Common myeloid progenitor, CD34-positive (primary cell): ENCODE data around the gene ZMYND11. TPM values are rescaled to one million over a fixed set of nuclear protein-coding genes. Genes with fewer than 3 reads are reported as not detected.

Source experiments
- CTCF ChIA-PET: fragments of 350-600 bp; sonication (Branson Sonifier 250); formaldehyde crosslinking; loops from one replicate; lab custom pipeline; 2021; ENCODE audit warnings: antibody characterized with exemption; lab: Charles Lee
- POLR2A ChIA-PET: fragments of 350-600 bp; sonication (Branson Sonifier 250); formaldehyde crosslinking; loops from one replicate; lab custom pipeline; 2021; ENCODE audit warnings: antibody characterized with exemption; lab: Charles Lee
- DNase-seq, 3 donors: peaks; one replicate each; pipeline versions ENCODE4 v3.0.0 to v3.0.0-alpha.2; 2013
- H3K27ac ChIP-seq, 2 experiments: 1 replicate in 1 of 2; 2 replicates in 1 of 2; pipeline ENCODE4 v1.7.0; 2013; ENCODE audit warnings: inconsistent platforms in 2 of 2, low read length in 2 of 2, mild to moderate bottlenecking in 2 of 2, low read depth in 1 of 2, moderate library complexity in 1 of 2; ENCODE audit not compliant: severe bottlenecking in 2 of 2, insufficient read depth in 1 of 2, poor library complexity in 1 of 2
- H3K27me3 ChIP-seq, 5 experiments: replicated peaks in 2 of 5; 1 replicate in 3 of 5; 2 replicates in 2 of 5; pipeline versions ENCODE4 v1.6.1 to v1.7.0; 2013; ENCODE audit warnings: low read length in 4 of 5, mild to moderate bottlenecking in 2 of 5, moderate library complexity in 2 of 5, inconsistent platforms in 1 of 5; ENCODE audit not compliant: insufficient read depth in 5 of 5, control insufficient read depth in 4 of 5
- H3K36me3 ChIP-seq, 4 experiments: 1 replicate in 2 of 4; 2 replicates in 2 of 4; pipeline versions ENCODE4 v1.6.1 to v1.7.0; 2013; ENCODE audit warnings: low read length in 3 of 4, control low read depth in 1 of 4, mild to moderate bottlenecking in 1 of 4; ENCODE audit not compliant: control insufficient read depth in 4 of 4, insufficient read depth in 4 of 4
- H3K4me1 ChIP-seq, 4 experiments: 1 replicate in 3 of 4; 2 replicates in 1 of 4; pipeline versions ENCODE4 v1.6.1 to v1.7.1; 2013; ENCODE audit warnings: low read length in 3 of 4, mild to moderate bottlenecking in 3 of 4, control low read depth in 1 of 4, inconsistent platforms in 1 of 4, moderate library complexity in 1 of 4; ENCODE audit not compliant: control insufficient read depth in 4 of 4, insufficient read depth in 4 of 4; ENCODE audit errors: control extremely low read depth in 1 of 4
- H3K4me3 ChIP-seq, 7 experiments: 1 replicate in 4 of 7; 2 replicates in 3 of 7; pipeline versions ENCODE4 v1.5.1 to v1.7.0; 2013; ENCODE audit warnings: mild to moderate bottlenecking in 7 of 7, low read length in 6 of 7, moderate library complexity in 6 of 7, inconsistent platforms in 2 of 7, low read depth in 2 of 7, control low read depth in 1 of 7; ENCODE audit not compliant: insufficient read depth in 4 of 7, control insufficient read depth in 1 of 7; ENCODE audit errors: extremely low read depth in 1 of 7
- H3K9me3 ChIP-seq, 5 experiments: 1 replicate in 4 of 5; 2 replicates in 1 of 5; pipeline versions ENCODE4 v1.6.1 to v1.7.1; 2013; ENCODE audit warnings: low read length in 4 of 5, mild to moderate bottlenecking in 2 of 5, inconsistent platforms in 1 of 5, low read depth in 1 of 5, moderate library complexity in 1 of 5; ENCODE audit not compliant: control insufficient read depth in 4 of 5, insufficient read depth in 2 of 5; ENCODE audit errors: control extremely low read depth in 1 of 5
- WGBS: methylation state at CpG from one replicate; pipeline ENCODE4 v1.1.5; 2013; ENCODE audit not compliant: insufficient coverage; 5-methylcytosine and 5-hydroxymethylcytosine counted together
- polyA plus RNA-seq: library from polyadenylated mRNA; unstranded; fragments of 120-200 nt; gene quantifications from one replicate; pipeline ENCODE4 v1.2.1, GENCODE V29; 2013

The ZMYND11 gene
- polyA plus RNA-seq, result 44.8 TPM

DNA sequence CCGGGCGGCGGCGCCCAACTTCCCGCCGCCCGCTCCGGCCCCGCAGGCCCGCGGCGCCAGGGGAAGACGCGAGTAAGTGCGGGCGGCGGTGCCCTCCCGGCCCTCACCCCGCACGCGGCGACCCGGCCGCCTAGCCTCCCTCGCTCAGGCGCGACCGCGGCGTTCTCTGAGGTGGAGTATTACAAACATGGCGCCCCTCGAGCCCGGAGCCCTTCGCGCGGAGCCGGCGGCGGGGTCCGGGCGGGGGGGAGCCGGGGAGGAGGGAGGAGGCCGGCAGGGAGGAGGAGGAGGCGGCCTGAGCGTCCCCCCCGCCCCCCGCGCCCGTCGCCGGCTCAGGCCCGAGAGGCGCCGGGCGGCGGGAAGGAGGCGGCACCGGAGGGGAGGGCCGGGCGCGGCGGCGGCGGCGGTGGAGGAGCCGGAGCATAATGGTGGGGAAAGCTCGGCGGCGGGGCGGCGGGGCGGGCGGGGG is at the start of gene ZMYND11:
Gene ZMYND11 (plus strand): TSS at position 324 of the 469 bp plus-strand sequence. CDS start 44,558 bp downstream, outside the sequence.
- Histone ChIP-seq H3K4me1 (peaks cover 12 to 26% (median 23%) of the 10 kb centered on the region in 4 experiments), H3K27ac (peak within 1 kb of the TSS; percentile 72 to 92), H3K36me3 (no peaks in the 10 kb centered on the region), H3K9me3 (no peaks in the 10 kb centered on the region), H3K27me3 (no peaks in the 10 kb centered on the region), H3K4me3 (peak within 1 kb of the TSS; percentile 69 to 94 (median 82))
- 0% methylated on average over 32 of the region's 73 CpGs for WGBS
- DNase-seq, result peak; percentile 61 to 82 (median 71)
- ChIA-PET CTCF (no interaction called here), POLR2A (no interaction called here)

DNA sequence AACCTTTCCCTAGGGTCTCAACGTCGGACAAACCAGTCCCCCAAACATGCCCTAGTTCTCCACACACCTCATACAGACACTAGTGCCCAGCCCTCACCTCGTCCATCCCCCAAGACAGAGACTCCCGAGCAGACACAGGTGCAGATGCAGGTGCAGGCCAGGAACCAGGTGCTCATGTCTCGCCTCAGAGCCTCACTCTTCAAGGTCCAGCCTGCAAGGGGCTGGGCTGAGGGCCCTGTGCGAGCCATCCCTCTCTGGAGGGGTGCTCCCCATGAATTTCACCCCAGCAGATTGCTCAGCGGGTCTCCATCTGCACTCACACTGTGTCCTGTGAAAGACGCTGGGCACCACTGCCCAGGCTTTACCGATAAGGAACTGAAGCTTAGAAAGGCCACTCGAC is 49.2 kb upstream of the ZMYND11 start:
- Histone ChIP-seq H3K4me1 (peaks cover 0 to 10% (median 0%) of the 10 kb centered on the region in 4 experiments), H3K27ac (no peak overlapping the region), H3K9me3 (no peaks in the 10 kb centered on the region), H3K4me3 (no peak overlapping the region), H3K36me3 (no peaks in the 10 kb centered on the region), H3K27me3 (no peaks in the 10 kb centered on the region)
- ChIA-PET POLR2A (no interaction called here), CTCF (no interaction called here)
- WGBS, result 97% methylated on average over 8 of the region's 10 CpGs
- no peak for DNase-seq

DNA sequence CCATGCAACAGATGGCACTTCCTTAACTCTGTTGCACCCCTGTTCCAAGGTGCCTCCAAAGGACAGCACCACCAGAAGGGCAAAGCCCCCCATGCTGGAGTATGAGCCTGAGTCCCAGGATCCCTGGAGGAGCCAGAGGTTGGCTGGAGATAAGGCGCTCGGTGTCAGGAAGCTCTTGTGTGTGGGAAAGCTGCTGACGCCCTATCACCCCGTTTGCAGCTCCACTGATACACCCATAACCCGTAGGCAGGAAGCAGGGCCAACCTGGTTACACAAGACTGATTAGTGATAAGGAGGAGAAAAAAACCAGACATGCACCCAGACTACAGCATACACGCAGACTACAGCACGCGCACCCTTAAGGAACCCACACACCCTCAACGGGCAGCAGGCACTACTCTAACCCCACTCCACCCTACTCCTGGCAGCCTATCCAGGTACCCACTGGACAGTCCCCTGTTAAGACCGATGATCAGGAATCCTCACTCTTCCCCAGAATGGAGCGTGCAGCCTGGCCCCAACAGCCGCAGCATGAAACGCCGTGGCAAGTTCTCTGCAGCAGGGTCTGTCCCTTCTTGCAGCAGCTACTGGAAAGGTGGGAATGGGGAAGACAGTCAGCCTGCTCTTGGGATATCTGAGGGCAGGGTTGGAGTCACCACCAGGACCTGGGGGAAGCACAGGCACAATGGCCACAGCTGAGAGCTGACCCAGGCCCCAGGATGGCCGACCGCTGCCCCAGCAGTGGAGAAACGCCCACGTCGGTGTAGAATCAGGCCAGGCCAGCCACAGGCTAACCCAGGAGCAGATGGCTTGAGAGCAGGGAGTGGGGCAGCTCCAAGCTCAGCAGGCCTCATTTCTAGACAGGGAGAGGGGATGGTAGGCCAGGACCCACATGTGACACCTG is 47.8 kb upstream of the ZMYND11 start:
- Histone ChIP-seq H3K4me1 (peaks cover 0 to 10% (median 0%) of the 10 kb centered on the region in 4 experiments), H3K27ac (no peak overlapping the region), H3K27me3 (no peaks in the 10 kb centered on the region), H3K9me3 (no peaks in the 10 kb centered on the region), H3K36me3 (no peaks in the 10 kb centered on the region), H3K4me3 (no peak overlapping the region)
- ChIA-PET POLR2A (no interaction called here), CTCF (interaction anchor here (2.5 kb wide), 1 partner anchor 10 kb away, joined by 12 read pairs; no protein-coding TSS in a partner anchor)
- peak; percentile 49 to 80 (median 61) for DNase-seq
- 63% methylated on average over 8 of the region's 19 CpGs for WGBS

DNA sequence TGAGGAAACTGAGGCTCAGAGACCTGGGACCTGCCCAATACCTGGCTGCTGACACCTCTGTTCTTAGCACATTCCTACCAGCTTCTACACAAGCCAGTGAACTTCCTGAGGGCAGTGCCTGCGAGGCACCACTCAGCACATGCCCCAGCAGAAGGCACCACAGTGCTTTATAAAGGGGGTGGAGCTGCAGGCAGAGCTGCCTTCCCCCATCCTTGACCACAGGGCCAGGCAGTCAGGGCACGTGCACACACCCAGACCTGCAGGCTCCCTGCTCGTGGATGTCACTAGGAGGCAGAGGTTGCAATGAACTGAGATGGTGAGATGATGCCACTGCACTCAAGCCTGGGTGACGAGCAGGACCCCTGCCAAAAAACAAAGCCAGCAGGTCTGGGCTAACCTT is 47.0 kb upstream of the ZMYND11 start:
- no peak overlapping the region for H3K27ac ChIP-seq
- H3K4me3 ChIP-seq, result no peak overlapping the region
- ChIA-PET POLR2A (no interaction called here), CTCF (interaction anchor here (2.5 kb wide), 1 partner anchor 11 kb away, joined by 12 read pairs; no protein-coding TSS in a partner anchor)
- no peaks in the 10 kb centered on the region for H3K9me3 ChIP-seq
- peaks cover 0 to 10% (median 0%) of the 10 kb centered on the region in 4 experiments for H3K4me1 ChIP-seq
- no peaks in the 10 kb centered on the region for H3K36me3 ChIP-seq
- H3K27me3 ChIP-seq, result no peaks in the 10 kb centered on the region
- WGBS, result 62% methylated on average over 3 of the region's 4 CpGs
- DNase-seq, result peak in 1 of 3 donors; percentile 7

DNA sequence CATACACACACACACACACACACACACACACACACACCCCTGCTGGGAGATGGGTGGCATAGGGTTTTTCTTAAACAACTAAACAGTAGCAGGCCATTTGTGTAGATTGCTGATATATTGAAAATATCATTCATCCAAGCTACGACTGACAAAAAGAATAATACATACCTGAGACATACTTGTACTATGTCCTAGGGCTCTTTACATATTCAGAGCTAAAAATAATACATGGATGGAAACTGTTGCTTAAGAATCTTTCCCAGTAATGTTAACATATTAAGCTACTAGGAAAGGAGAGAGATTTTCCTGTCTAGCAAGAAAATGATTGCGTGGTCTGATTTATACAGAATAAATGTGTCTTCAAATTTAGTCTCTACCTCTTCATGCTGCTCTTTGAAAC is 46.0 kb upstream of the ZMYND11 start:
- Histone ChIP-seq H3K27ac (no peak overlapping the region), H3K4me1 (peaks cover 0 to 10% (median 0%) of the 10 kb centered on the region in 4 experiments), H3K36me3 (no peaks in the 10 kb centered on the region), H3K4me3 (no peak overlapping the region), H3K9me3 (no peaks in the 10 kb centered on the region), H3K27me3 (no peaks in the 10 kb centered on the region)
- POLR2A ChIA-PET, result no interaction called here
- CTCF ChIA-PET, result interaction anchor here (2.5 kb wide), 1 partner anchor 12 kb away, joined by 12 read pairs; no protein-coding TSS in a partner anchor
- no CpG with 5 or more reads among the region's 2 CpGs for WGBS
- no peak for DNase-seq

DNA sequence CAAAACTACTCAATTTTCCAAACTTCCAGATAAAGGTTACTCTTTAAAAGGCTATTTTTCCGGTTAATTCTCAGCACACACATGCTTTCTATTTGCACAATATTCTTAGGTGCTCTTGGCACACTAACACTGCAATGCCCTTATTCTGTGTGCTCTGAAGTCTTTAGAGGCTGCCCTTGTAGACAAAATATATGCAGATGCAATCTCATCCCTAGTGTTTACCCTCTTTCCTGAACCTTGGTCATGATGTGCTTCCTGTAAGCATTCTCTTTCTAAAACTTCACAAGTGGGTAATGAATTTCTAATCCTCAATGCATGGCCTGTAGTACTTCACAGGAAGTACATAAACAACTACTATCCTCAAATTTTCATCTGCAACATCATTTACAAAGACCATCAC is 45.1 kb upstream of the ZMYND11 start:
- POLR2A ChIA-PET, result no interaction called here
- peaks cover 0 to 10% (median 0%) of the 10 kb centered on the region in 4 experiments for H3K4me1 ChIP-seq
- CTCF ChIA-PET, result no interaction called here
- no peak overlapping the region for H3K27ac ChIP-seq
- DNase-seq, result no peak
- H3K36me3 ChIP-seq, result no peaks in the 10 kb centered on the region
- no peak overlapping the region for H3K4me3 ChIP-seq
- H3K9me3 ChIP-seq, result peaks cover 0 to 3% (median 0%) of the 10 kb centered on the region in 5 experiments
- H3K27me3 ChIP-seq, result no peaks in the 10 kb centered on the region
- WGBS, result 100% methylated on average over 1 of the region's 1 CpG

DNA sequence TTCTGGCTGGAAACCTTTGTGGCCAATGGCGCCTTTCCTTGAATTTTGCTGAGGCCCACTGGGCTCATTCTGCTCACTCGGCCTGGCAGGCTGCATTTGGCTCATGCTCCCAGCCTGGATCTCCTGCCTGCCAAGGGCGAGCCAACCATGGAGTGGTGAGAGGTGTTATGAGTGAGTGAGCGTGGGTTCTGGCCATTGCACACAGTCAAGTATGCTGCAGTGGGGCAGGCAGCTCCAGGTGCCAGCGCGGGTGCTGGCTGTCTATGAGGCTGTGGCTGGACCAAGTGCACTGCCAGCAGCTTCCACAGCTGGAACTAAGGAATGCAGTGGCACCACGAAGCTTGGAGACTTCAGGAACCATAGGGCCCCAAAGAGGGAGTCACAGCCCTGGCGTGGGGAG is 43.9 kb upstream of the ZMYND11 start:
- no peak overlapping the region for H3K27ac ChIP-seq
- 93% methylated on average over 6 of the region's 8 CpGs for WGBS
- ChIA-PET POLR2A (no interaction called here), CTCF (no interaction called here)
- H3K36me3 ChIP-seq, result no peaks in the 10 kb centered on the region
- no peak for DNase-seq
- H3K4me1 ChIP-seq, result peaks cover 0 to 10% (median 0%) of the 10 kb centered on the region in 4 experiments
- H3K9me3 ChIP-seq, result peaks cover 3 to 15% (median 5%) of the 10 kb centered on the region in 5 experiments
- H3K4me3 ChIP-seq, result no peak overlapping the region
- no peaks in the 10 kb centered on the region for H3K27me3 ChIP-seq
